Activated T-helper 1 cell treated with anti-CD3 and anti-CD28 coated beads, Interleukin-12 subunit alpha, Interleukin-12 subunit beta, Interleukin-2, Interleukin-4 antibody, amounts not matched to agents 30 ng/mL and 10 ng/mL and 1 ng/mL, durations not matched to agents 14 hours and 24 hours and 36 hours (primary cell): Measurements from ENCODE around the gene ST8SIA2. TPM values are rescaled to one million over a fixed set of nuclear protein-coding genes. Genes with fewer than 3 reads are reported as not detected.

Experiments used
- DNase-seq: peaks from one replicate; pipeline ENCODE4 v3.0.0; 2021; ENCODE audit warnings: low spot score
- H3K27ac Mint-ChIP-seq: one replicate; pipeline ENCODE4 v1.8.0; 2021; ENCODE audit warnings: mild to moderate bottlenecking, mixed read lengths
- H3K27me3 Mint-ChIP-seq: one replicate; pipeline ENCODE4 v1.8.0; 2022; ENCODE audit warnings: mild to moderate bottlenecking, moderate library complexity, mixed read lengths; ENCODE audit not compliant: insufficient read depth
- H3K36me3 Mint-ChIP-seq: one replicate; pipeline ENCODE4 v1.8.0; 2021; ENCODE audit warnings: low read depth, mixed read lengths
- H3K4me1 Mint-ChIP-seq: one replicate; pipeline ENCODE4 v1.8.0; 2021; ENCODE audit warnings: low read depth, mixed read lengths
- H3K4me3 Mint-ChIP-seq: one replicate; pipeline ENCODE4 v1.8.0; 2021; ENCODE audit warnings: mild to moderate bottlenecking, moderate library complexity, mixed read lengths
- H3K9me3 Mint-ChIP-seq: one replicate; pipeline ENCODE4 v1.8.0; 2021; ENCODE audit warnings: mixed read lengths
- intact Hi-C: fragments of 100-400 bp; cut with micrococcal nuclease; formaldehyde crosslinking; loops from one replicate; pipeline ENCODE4 v1.15.1; 2024
- total RNA-seq: library from RNA; stranded (reverse); gene quantifications from 2 replicates; pipeline ENCODE4 v1.2.3, GENCODE V29; 2022

ST8SIA2 gene
- total RNA-seq, 1 donor from 2014 or later, result not detected

- no peak for DNase-seq
- H3K4me1 Mint-ChIP-seq, result no peaks in the 10 kb centered on the region
- no peaks in the 10 kb centered on the region for H3K9me3 Mint-ChIP-seq
- H3K36me3 Mint-ChIP-seq, result no peaks in the 10 kb centered on the region
- peaks cover 1% of the 10 kb centered on the region for H3K27me3 Mint-ChIP-seq
- no peak overlapping the region for H3K27ac Mint-ChIP-seq
- no peak overlapping the region for H3K4me3 Mint-ChIP-seq
- intact Hi-C loops, result no loop called here
Observed at GRCh38 chr15:92425578-92426225, 32.0 kb downstream of the ST8SIA2 start.

GRCh38 chr15:92429378-92430068 is 35.8 kb downstream of the ST8SIA2 start:
- H3K4me3 Mint-ChIP-seq, result no peak overlapping the region
- H3K27ac Mint-ChIP-seq, result no peak overlapping the region
- H3K27me3 Mint-ChIP-seq, result peaks cover 2% of the 10 kb centered on the region
- intact Hi-C loops, result no loop called here
- no peaks in the 10 kb centered on the region for H3K36me3 Mint-ChIP-seq
- H3K4me1 Mint-ChIP-seq, result no peaks in the 10 kb centered on the region
- DNase-seq, result no peak
- no peaks in the 10 kb centered on the region for H3K9me3 Mint-ChIP-seq

- H3K9me3 Mint-ChIP-seq, result no peaks in the 10 kb centered on the region
Observed at GRCh38 chr15:92430069-92430440, 36.4 kb downstream of the ST8SIA2 start.

GRCh38 chr15:92435145-92435544 is 41.5 kb downstream of the ST8SIA2 start:
- Mint-ChIP-seq H3K4me3 (no peak overlapping the region), H3K27ac (no peak overlapping the region), H3K27me3 (peaks cover 6% of the 10 kb centered on the region), H3K4me1 (no peaks in the 10 kb centered on the region), H3K9me3 (no peaks in the 10 kb centered on the region), H3K36me3 (no peaks in the 10 kb centered on the region)
- DNase-seq, result no peak
- intact Hi-C loops, result no loop called here

More at GRCh38 chr15:92430069-92430440, 36.4 kb downstream of the ST8SIA2 start:
- Mint-ChIP-seq H3K27ac (no peak overlapping the region), H3K4me3 (no peak overlapping the region), H3K36me3 (no peaks in the 10 kb centered on the region), H3K27me3 (peaks cover 2% of the 10 kb centered on the region), H3K4me1 (no peaks in the 10 kb centered on the region)
- intact Hi-C loops, result no loop called here
- DNase-seq, result no peak

GRCh38 chr15:92438471-92438870 is 44.8 kb downstream of the ST8SIA2 start:
- Mint-ChIP-seq H3K27me3 (peaks cover 5% of the 10 kb centered on the region), H3K36me3 (no peaks in the 10 kb centered on the region), H3K4me3 (no peak overlapping the region), H3K4me1 (no peaks in the 10 kb centered on the region), H3K27ac (no peak overlapping the region), H3K9me3 (no peaks in the 10 kb centered on the region)
- intact Hi-C loops, result no loop called here
- no peak for DNase-seq

GRCh38 chr15:92443381-92443780 is 49.7 kb downstream of the ST8SIA2 start:
- Mint-ChIP-seq H3K27ac (no peak overlapping the region), H3K9me3 (no peaks in the 10 kb centered on the region), H3K27me3 (peaks cover 3% of the 10 kb centered on the region), H3K4me3 (no peak overlapping the region), H3K36me3 (no peaks in the 10 kb centered on the region), H3K4me1 (no peaks in the 10 kb centered on the region)
- DNase-seq, result no peak
- intact Hi-C loops, result no loop called here

- H3K4me3 Mint-ChIP-seq, result no peak overlapping the region
- intact Hi-C loops, result no loop called here
- no peaks in the 10 kb centered on the region for H3K36me3 Mint-ChIP-seq
- no peaks in the 10 kb centered on the region for H3K9me3 Mint-ChIP-seq
- peaks cover 3% of the 10 kb centered on the region for H3K27me3 Mint-ChIP-seq
- H3K4me1 Mint-ChIP-seq, result no peaks in the 10 kb centered on the region
- no peak overlapping the region for H3K27ac Mint-ChIP-seq
- no peak for DNase-seq
Observed at GRCh38 chr15:92444631-92445030, 51.0 kb downstream of the ST8SIA2 start.

- no peak overlapping the region for H3K4me3 Mint-ChIP-seq
- no peaks in the 10 kb centered on the region for H3K36me3 Mint-ChIP-seq
- DNase-seq, result no peak
- intact Hi-C loops, result no loop called here
- no peaks in the 10 kb centered on the region for H3K4me1 Mint-ChIP-seq
- peaks cover 7% of the 10 kb centered on the region for H3K27me3 Mint-ChIP-seq
- H3K9me3 Mint-ChIP-seq, result no peaks in the 10 kb centered on the region
- no peak overlapping the region for H3K27ac Mint-ChIP-seq
Observed at GRCh38 chr15:92448370-92448769, 54.7 kb downstream of the ST8SIA2 start.

- no peaks in the 10 kb centered on the region for H3K36me3 Mint-ChIP-seq
- no peak overlapping the region for H3K4me3 Mint-ChIP-seq
- peaks cover 7% of the 10 kb centered on the region for H3K27me3 Mint-ChIP-seq
- intact Hi-C loops, result no loop called here
- no peak for DNase-seq
- H3K27ac Mint-ChIP-seq, result no peak overlapping the region
- H3K9me3 Mint-ChIP-seq, result no peaks in the 10 kb centered on the region
- H3K4me1 Mint-ChIP-seq, result no peaks in the 10 kb centered on the region
Observed at GRCh38 chr15:92449476-92449875, 55.8 kb downstream of the ST8SIA2 start.

- DNase-seq, result no peak
- intact Hi-C loops, result no loop called here
- Mint-ChIP-seq H3K4me1 (no peaks in the 10 kb centered on the region), H3K36me3 (no peaks in the 10 kb centered on the region), H3K4me3 (no peak overlapping the region), H3K27ac (no peak overlapping the region), H3K9me3 (no peaks in the 10 kb centered on the region), H3K27me3 (peaks cover 7% of the 10 kb centered on the region)
Observed at GRCh38 chr15:92451225-92451825, 57.6 kb downstream of the ST8SIA2 start.

GRCh38 chr15:92452143-92452542 is 58.5 kb downstream of the ST8SIA2 start:
- Mint-ChIP-seq H3K27me3 (peaks cover 7% of the 10 kb centered on the region), H3K9me3 (no peaks in the 10 kb centered on the region), H3K27ac (no peak overlapping the region), H3K4me3 (no peak overlapping the region), H3K36me3 (no peaks in the 10 kb centered on the region), H3K4me1 (no peaks in the 10 kb centered on the region)
- DNase-seq, result no peak
- intact Hi-C loops, result no loop called here

GRCh38 chr15:92453607-92454006 is 59.9 kb downstream of the ST8SIA2 start:
- H3K27me3 Mint-ChIP-seq, result peaks cover 3% of the 10 kb centered on the region
- H3K4me3 Mint-ChIP-seq, result no peak overlapping the region
- no peak overlapping the region for H3K27ac Mint-ChIP-seq
- no peaks in the 10 kb centered on the region for H3K9me3 Mint-ChIP-seq
- no peaks in the 10 kb centered on the region for H3K36me3 Mint-ChIP-seq
- no peaks in the 10 kb centered on the region for H3K4me1 Mint-ChIP-seq
- intact Hi-C loops, result no loop called here
- no peak for DNase-seq

GRCh38 chr15:92454555-92455105 is 60.9 kb downstream of the ST8SIA2 start:
- Mint-ChIP-seq H3K9me3 (no peaks in the 10 kb centered on the region), H3K4me1 (no peaks in the 10 kb centered on the region), H3K36me3 (no peaks in the 10 kb centered on the region), H3K4me3 (no peak overlapping the region), H3K27me3 (peaks cover 3% of the 10 kb centered on the region), H3K27ac (no peak overlapping the region)
- no peak for DNase-seq
- intact Hi-C loops, result no loop called here
